HepG2 (cell line): ENCODE results near the gene HLA-DMB. TPM values are rescaled to one million over a fixed set of nuclear protein-coding genes. Genes with fewer than 3 reads are reported as not detected.

ENCODE experiments used
- CC2D1A ChIP-seq: sonication (generic); formaldehyde crosslinking; IDR thresholded peaks from 2 replicates; pipeline ENCODE4 v1.8.1; 2023; ENCODE audit warnings: mild to moderate bottlenecking, missing genetic modification reagents
- GZF1 ChIP-seq: sonication (generic); formaldehyde crosslinking; IDR thresholded peaks from 2 replicates; pipeline ENCODE4 v1.5.1; 2020; ENCODE audit warnings: mild to moderate bottlenecking, missing genetic modification reagents
- PRMT3 ChIP-seq: sonication (generic); formaldehyde crosslinking; IDR thresholded peaks from 2 replicates; pipeline ENCODE4 v1.8.1; 2022; ENCODE audit warnings: low read depth, mild to moderate bottlenecking, moderate library complexity, missing genetic modification reagents, borderline replicate concordance
- TFE3 ChIP-seq: IDR thresholded peaks from 2 replicates; pipeline ENCODE4 v1.6.1; 2016
- THAP9 ChIP-seq: sonication (generic); formaldehyde crosslinking; IDR thresholded peaks from 2 replicates; pipeline ENCODE4; 2020; ENCODE audit warnings: missing genetic modification reagents, mild to moderate bottlenecking, borderline replicate concordance
- ZKSCAN1 ChIP-seq: fragments of 150-350 bp; IDR thresholded peaks from 2 replicates; pipeline ENCODE4 v1.6.1; 2014; ENCODE audit warnings: low read length
- ZNF703 ChIP-seq: sonication (generic); formaldehyde crosslinking; IDR thresholded peaks from 2 replicates; pipeline ENCODE4 v1.5.1; 2020; ENCODE audit warnings: missing genetic modification reagents, mild to moderate bottlenecking, moderate library complexity, borderline replicate concordance
- ZNF878 ChIP-seq: sonication (generic); formaldehyde crosslinking; IDR thresholded peaks from 2 replicates; pipeline ENCODE4 v1.8.1; 2023; ENCODE audit warnings: mild to moderate bottlenecking, missing genetic modification reagents, moderate library complexity
- polyA plus RNA-seq, 8 experiments: library from polyadenylated mRNA; depleted of rRNA in 3 of 8; stranded (reverse) in 7 of 8; unstranded in 1 of 8; fragments of >200 nt; fragmentation: Illumina TruSeq in 4 of 8; extraction: Trizol in 4 of 8; gene quantifications; 2 replicates each; pipeline versions ENCODE4 v1.2.1 to v1.2.3, GENCODE V29; 2011 to 2016; ENCODE audit warnings: low read depth in 4 of 8, missing spikeins in 1 of 8, mixed read lengths in 1 of 8; ENCODE audit not compliant: insufficient read depth in 1 of 8
- total RNA-seq, 5 experiments: library from RNA; depleted of rRNA; stranded (reverse); fragments of >200 nt; fragmentation: Illumina TruSeq; extraction: Trizol; gene quantifications; 2 replicates each; pipeline ENCODE4 v1.2.3, GENCODE V29; 2016; ENCODE audit warnings: low read depth in 1 of 5
- TF ChIP-seq, protein P1 (sequence below), 2 experiments: sonication (generic) in 1 of 2; formaldehyde crosslinking in 1 of 2; IDR thresholded peaks; 2 replicates each; pipeline versions ENCODE4 v1.6.1 to v1.9.0; 2014 to 2022; ENCODE audit warnings: antibody characterized with exemption in 1 of 2, borderline replicate concordance in 1 of 2, inconsistent platforms in 1 of 2, low read depth in 1 of 2, missing genetic modification reagents in 1 of 2
- TF ChIP-seq, protein P2 (sequence below): sonication (generic); formaldehyde crosslinking; IDR thresholded peaks from 2 replicates; pipeline ENCODE4 v1.4.0; 2020; ENCODE audit warnings: missing genetic modification reagents
- TF ChIP-seq, protein P3 (sequence below): sonication (generic); formaldehyde crosslinking; IDR thresholded peaks from 2 replicates; pipeline ENCODE4 v1.4.0; 2020; ENCODE audit warnings: mild to moderate bottlenecking, missing genetic modification reagents

The HLA-DMB gene
- total and polyA plus RNA-seq, 2 of the 13 experiments (the other 11 are each of a cell fraction or from before 2014, with no cell fraction given) = not detected

DNA sequence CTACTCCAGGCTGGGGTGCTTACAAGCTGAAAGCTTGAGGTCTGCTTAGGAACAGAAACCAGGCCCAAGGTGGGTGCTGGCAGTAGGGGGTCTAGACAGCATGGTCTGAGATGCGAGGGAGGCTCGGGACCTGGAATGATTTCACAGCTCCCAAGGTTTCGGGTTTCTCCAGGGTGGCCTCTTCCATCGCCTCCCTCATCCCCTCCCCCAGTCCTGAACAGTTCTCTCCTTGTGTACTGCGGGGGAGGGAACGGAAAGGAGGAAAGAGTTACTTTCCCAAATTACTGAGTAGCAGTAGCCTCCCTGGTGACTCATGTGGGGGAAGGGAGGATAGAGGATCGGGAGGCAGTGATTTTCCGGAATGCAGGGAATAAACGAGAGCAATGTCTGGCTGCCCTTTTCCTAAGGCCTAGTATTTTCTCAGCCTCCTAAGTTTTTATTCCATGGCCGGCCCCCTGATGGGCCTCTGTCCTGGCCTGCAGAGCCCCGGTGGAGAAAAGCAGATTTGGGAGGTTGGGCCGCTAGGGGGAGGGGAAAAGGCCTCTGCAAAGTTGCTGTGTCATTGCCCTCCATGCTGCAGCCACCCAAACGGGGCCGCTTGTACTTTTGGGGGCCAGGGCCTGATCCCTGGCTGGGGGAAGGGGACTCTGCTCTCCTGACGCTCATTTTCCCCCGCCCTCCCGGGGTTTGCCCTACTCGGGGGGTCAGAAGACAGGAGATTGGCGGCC is 29.0 kb upstream of the HLA-DMB start (continued):
- TF ChIP-seq THAP9 (CRISPR knock-in tag) (0 out of 2 replicates have a peak, but pooled peaks have one; percentile 17), ZNF703 (CRISPR knock-in tag) (peak; percentile 60; the same call in 1 of the 2 replicates), TFE3 (CRISPR knock-in tag) (0 out of 2 replicates have a peak, but pooled peaks have one; percentile 3), GZF1 (CRISPR knock-in tag) (no peak; the same call in none of the 2 replicates), ZKSCAN1 (no peak), PRMT3 (no peak), CC2D1A (CRISPR knock-in tag) (no peak), ZNF878 (CRISPR knock-in tag) (peak; percentile 67; the same call in 1 of the 2 replicates)
- TF ChIP-seq, protein P1, sequence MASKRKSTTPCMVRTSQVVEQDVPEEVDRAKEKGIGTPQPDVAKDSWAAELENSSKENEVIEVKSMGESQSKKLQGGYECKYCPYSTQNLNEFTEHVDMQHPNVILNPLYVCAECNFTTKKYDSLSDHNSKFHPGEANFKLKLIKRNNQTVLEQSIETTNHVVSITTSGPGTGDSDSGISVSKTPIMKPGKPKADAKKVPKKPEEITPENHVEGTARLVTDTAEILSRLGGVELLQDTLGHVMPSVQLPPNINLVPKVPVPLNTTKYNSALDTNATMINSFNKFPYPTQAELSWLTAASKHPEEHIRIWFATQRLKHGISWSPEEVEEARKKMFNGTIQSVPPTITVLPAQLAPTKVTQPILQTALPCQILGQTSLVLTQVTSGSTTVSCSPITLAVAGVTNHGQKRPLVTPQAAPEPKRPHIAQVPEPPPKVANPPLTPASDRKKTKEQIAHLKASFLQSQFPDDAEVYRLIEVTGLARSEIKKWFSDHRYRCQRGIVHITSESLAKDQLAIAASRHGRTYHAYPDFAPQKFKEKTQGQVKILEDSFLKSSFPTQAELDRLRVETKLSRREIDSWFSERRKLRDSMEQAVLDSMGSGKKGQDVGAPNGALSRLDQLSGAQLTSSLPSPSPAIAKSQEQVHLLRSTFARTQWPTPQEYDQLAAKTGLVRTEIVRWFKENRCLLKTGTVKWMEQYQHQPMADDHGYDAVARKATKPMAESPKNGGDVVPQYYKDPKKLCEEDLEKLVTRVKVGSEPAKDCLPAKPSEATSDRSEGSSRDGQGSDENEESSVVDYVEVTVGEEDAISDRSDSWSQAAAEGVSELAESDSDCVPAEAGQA (IDR thresholded peaks at IDR 0.05; ENCODE audit: low read depth) = peak; percentile 74; the same call in 1 of the 2 replicates
- TF ChIP-seq, protein P1 (CRISPR knock-in tag; IDR thresholded peaks at IDR 0.05; ENCODE audit: borderline replicate concordance) = no peak; the same call in 1 of the 2 replicates
- TF ChIP-seq, protein P2, sequence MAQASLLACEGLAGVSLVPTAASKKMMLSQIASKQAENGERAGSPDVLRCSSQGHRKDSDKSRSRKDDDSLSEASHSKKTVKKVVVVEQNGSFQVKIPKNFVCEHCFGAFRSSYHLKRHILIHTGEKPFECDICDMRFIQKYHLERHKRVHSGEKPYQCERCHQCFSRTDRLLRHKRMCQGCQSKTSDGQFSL (CRISPR knock-in tag) = peak; percentile 76
- TF ChIP-seq, protein P3, sequence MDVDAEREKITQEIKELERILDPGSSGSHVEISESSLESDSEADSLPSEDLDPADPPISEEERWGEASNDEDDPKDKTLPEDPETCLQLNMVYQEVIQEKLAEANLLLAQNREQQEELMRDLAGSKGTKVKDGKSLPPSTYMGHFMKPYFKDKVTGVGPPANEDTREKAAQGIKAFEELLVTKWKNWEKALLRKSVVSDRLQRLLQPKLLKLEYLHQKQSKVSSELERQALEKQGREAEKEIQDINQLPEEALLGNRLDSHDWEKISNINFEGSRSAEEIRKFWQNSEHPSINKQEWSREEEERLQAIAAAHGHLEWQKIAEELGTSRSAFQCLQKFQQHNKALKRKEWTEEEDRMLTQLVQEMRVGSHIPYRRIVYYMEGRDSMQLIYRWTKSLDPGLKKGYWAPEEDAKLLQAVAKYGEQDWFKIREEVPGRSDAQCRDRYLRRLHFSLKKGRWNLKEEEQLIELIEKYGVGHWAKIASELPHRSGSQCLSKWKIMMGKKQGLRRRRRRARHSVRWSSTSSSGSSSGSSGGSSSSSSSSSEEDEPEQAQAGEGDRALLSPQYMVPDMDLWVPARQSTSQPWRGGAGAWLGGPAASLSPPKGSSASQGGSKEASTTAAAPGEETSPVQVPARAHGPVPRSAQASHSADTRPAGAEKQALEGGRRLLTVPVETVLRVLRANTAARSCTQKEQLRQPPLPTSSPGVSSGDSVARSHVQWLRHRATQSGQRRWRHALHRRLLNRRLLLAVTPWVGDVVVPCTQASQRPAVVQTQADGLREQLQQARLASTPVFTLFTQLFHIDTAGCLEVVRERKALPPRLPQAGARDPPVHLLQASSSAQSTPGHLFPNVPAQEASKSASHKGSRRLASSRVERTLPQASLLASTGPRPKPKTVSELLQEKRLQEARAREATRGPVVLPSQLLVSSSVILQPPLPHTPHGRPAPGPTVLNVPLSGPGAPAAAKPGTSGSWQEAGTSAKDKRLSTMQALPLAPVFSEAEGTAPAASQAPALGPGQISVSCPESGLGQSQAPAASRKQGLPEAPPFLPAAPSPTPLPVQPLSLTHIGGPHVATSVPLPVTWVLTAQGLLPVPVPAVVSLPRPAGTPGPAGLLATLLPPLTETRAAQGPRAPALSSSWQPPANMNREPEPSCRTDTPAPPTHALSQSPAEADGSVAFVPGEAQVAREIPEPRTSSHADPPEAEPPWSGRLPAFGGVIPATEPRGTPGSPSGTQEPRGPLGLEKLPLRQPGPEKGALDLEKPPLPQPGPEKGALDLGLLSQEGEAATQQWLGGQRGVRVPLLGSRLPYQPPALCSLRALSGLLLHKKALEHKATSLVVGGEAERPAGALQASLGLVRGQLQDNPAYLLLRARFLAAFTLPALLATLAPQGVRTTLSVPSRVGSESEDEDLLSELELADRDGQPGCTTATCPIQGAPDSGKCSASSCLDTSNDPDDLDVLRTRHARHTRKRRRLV (CRISPR knock-in tag) = no peak
